NCI-H460 (cell line): ENCODE data around the gene ZCCHC7. TPM values are rescaled to one million over a fixed set of nuclear protein-coding genes. Genes with fewer than 3 reads are reported as not detected.
A peak's percentile ranks its signal among the peaks of the same experiment; 100 is the strongest.
"Not testable (repeated sequence)": the region's sequence is repeated elsewhere in the genome, so short reads cannot be mapped to it uniquely, and the experiment has no call there.

Experiments
- DNase-seq: peaks from one replicate; pipeline ENCODE4 v3.0.0-alpha.2; 2016; ENCODE audit warnings: low read depth; ENCODE audit errors: extremely low read depth
- polyA plus RNA-seq: library from polyadenylated mRNA; depleted of rRNA; stranded (reverse); fragments of >200 nt; gene quantifications from 2 replicates; pipeline ENCODE4 v1.2.3, GENCODE V29; 2014; cell fraction: nucleus; rRNA removed
- total RNA-seq: library from RNA; depleted of rRNA; stranded (reverse); fragments of >200 nt; shearing (Covaris generic); gene quantifications from 2 replicates; pipeline ENCODE4 v1.2.3, GENCODE V29; 2014; rRNA removed

The ZCCHC7 gene
- 16.5 and 18.9 TPM in 2 replicates for total RNA-seq
- polyA plus RNA-seq, result 4.2 and 6.8 TPM in 2 replicates

GRCh38 chr9:37119907-37120842 is at the start of gene ZCCHC7:
ZCCHC7 (plus strand) TSS chr9:37120574.
- peak; percentile 91 for DNase-seq

GRCh38 chr9:37074790-37075189 is 45.6 kb upstream of the ZCCHC7 start:
- not testable (repeated sequence) for DNase-seq

- peak; percentile 86 for DNase-seq
Observed at GRCh38 chr9:37079370-37080164, 40.8 kb upstream of the ZCCHC7 start.

GRCh38 chr9:37080165-37080628 is 40.2 kb upstream of the ZCCHC7 start:
- not testable (repeated sequence) for DNase-seq

- not testable (repeated sequence) for DNase-seq
Observed at GRCh38 chr9:37081507-37081906, 38.9 kb upstream of the ZCCHC7 start.

- no peak for DNase-seq
Observed at GRCh38 chr9:37082214-37082765, 38.1 kb upstream of the ZCCHC7 start.

GRCh38 chr9:37083654-37084053 is 36.7 kb upstream of the ZCCHC7 start:
- DNase-seq, result no peak

- no peak for DNase-seq
Observed at GRCh38 chr9:37085233-37085632, 35.1 kb upstream of the ZCCHC7 start.

GRCh38 chr9:37092714-37093295 is 27.6 kb upstream of the ZCCHC7 start:
- DNase-seq, result not testable (repeated sequence)

- no peak for DNase-seq
Observed at GRCh38 chr9:37094751-37095150, 25.6 kb upstream of the ZCCHC7 start.

GRCh38 chr9:37096628-37097027 is 23.7 kb upstream of the ZCCHC7 start:
- DNase-seq, result no peak

- no peak for DNase-seq
Observed at GRCh38 chr9:37097294-37097693, 23.1 kb upstream of the ZCCHC7 start.

GRCh38 chr9:37100327-37100726 is 20.0 kb upstream of the ZCCHC7 start:
- no peak for DNase-seq

- DNase-seq, result no peak
Observed at GRCh38 chr9:37100741-37101140, 19.6 kb upstream of the ZCCHC7 start.

GRCh38 chr9:37102486-37102885 is 17.9 kb upstream of the ZCCHC7 start:
- DNase-seq, result no peak

- no peak for DNase-seq
Observed at GRCh38 chr9:37104183-37104889, 16.0 kb upstream of the ZCCHC7 start.

GRCh38 chr9:37105234-37105633 is 15.1 kb upstream of the ZCCHC7 start:
- no peak for DNase-seq

- DNase-seq, result no peak
Observed at GRCh38 chr9:37107701-37108100, 12.7 kb upstream of the ZCCHC7 start.

GRCh38 chr9:37114442-37114841 is 5.9 kb upstream of the ZCCHC7 start:
- not testable (repeated sequence) for DNase-seq

GRCh38 chr9:37117956-37118355 is 2.4 kb upstream of the ZCCHC7 start:
- DNase-seq, result no peak
